Body of pancreas (tissue), 4 donors: ENCODE data around the gene NECTIN2. TPM values are rescaled to one million over a fixed set of nuclear protein-coding genes. Genes with fewer than 3 reads are reported as not detected.
A peak's percentile ranks its signal among the peaks of the same experiment; 100 is the strongest.
"Not testable (repeated sequence)": the region's sequence is repeated elsewhere in the genome, so short reads cannot be mapped to it uniquely, and the experiment has no call there.

ENCODE experiments used
- ATAC-seq: fragments of 150-250 bp; one replicate; pipeline ENCODE4 v1.9.1; 2016
- DNase-seq, 4 donors: peaks; one replicate each; pipeline ENCODE4 v3.0.0-alpha.2; 2019
- H3K27ac ChIP-seq, 4 donors: fragments of 200-600 bp; sonication (generic); 1 replicate in 3 of 4; 2 replicates in 1 of 4; pipeline versions ENCODE4 v1.5.1 to v1.6.1; 2016 to 2019; ENCODE audit warnings: mild to moderate bottlenecking in 1 of 4, mixed read lengths in 1 of 4, moderate library complexity in 1 of 4
- H3K27me3 ChIP-seq, 2 donors: fragments of 200-600 bp; sonication (generic); one replicate each; pipeline ENCODE4 v1.6.0; 2016; ENCODE audit warnings: mild to moderate bottlenecking in 1 of 2
- H3K36me3 ChIP-seq, 2 donors: fragments of 200-600 bp; sonication (generic); replicated peaks in 1 of 2; 2 replicates each; pipeline ENCODE4 v1.5.1; 2016; ENCODE audit warnings: low read depth in 2 of 2; ENCODE audit not compliant: insufficient read depth in 1 of 2
- H3K4me1 ChIP-seq: fragments of 200-600 bp; sonication (generic); one replicate; pipeline ENCODE4 v1.6.0; 2016
- H3K4me3 ChIP-seq, 2 donors: fragments of 200-600 bp; sonication (generic); 1 replicate in 1 of 2; 2 replicates in 1 of 2; pipeline ENCODE4 v1.5.1; 2016 to 2019
- H3K9me3 ChIP-seq, 3 donors: fragments of 200-600 bp; sonication (generic); 1 replicate in 2 of 3; 2 replicates in 1 of 3; pipeline ENCODE4 v1.5.1; 2016
- POLR2A ChIP-seq, 3 donors: fragments of 450-650 bp; IDR thresholded peaks; one replicate each; pipeline ENCODE4 v1.6.1; 2016; ENCODE audit warnings: antibody characterized with exemption in 3 of 3, mild to moderate bottlenecking in 2 of 3
- WGBS, 2 donors: methylation state at CpG; one replicate each; pipeline ENCODE4 v1.1.5; 2017; 5-methylcytosine and 5-hydroxymethylcytosine counted together
- intact Hi-C: fragments of 100-400 bp; cut with DNase I; formaldehyde crosslinking; loops from one replicate; pipeline ENCODE4 v1.15.1; 2023
- total RNA-seq, 2 donors: library from RNA; depleted of rRNA; stranded (reverse); fragments of >200 nt; gene quantifications; one replicate each; pipeline ENCODE4 v1.1.0, GENCODE V29; 2016
- TF ChIP-seq, protein P1 (sequence below), 7 experiments: fragments of 450-650 bp in 4 of 7; fragments of 200-600 bp in 3 of 7; sonication (generic) in 3 of 7; IDR thresholded peaks; one replicate each; pipeline ENCODE4 v1.5.1; 2016 to 2019; ENCODE audit warnings: antibody characterized with exemption in 7 of 7

NECTIN2 gene
- total RNA-seq, 2 donors from 2014 or later = 54.0 to 137 TPM

DNA sequence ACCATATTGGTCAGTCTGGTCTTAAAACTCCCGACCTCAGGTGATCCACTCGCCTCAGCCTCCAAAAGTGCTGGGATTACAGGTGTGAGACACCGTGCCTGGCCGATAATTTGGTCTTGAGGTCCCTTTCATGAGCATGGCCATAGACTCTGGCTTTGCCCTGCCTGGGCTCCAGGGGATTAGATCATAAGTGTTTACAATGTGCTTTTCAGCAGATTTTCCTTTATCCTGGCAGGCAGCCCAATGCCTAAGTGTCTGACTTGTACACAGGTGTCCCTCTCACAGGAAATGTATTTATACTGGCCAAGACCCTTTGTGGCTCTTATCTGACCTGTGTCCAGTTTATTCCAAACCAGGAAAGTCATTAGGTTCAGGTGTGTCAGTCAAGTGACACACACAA, 21.3 kb upstream of the NECTIN2 start:
- WGBS, 2 donors = 0 to 59% methylated on average over 2 to 4 of the region's 4 CpGs
- H3K4me1 ChIP-seq = peaks cover 26% of the 10 kb centered on the region
- H3K9me3 ChIP-seq = no peaks in the 10 kb centered on the region
- TF ChIP-seq, protein P1, sequence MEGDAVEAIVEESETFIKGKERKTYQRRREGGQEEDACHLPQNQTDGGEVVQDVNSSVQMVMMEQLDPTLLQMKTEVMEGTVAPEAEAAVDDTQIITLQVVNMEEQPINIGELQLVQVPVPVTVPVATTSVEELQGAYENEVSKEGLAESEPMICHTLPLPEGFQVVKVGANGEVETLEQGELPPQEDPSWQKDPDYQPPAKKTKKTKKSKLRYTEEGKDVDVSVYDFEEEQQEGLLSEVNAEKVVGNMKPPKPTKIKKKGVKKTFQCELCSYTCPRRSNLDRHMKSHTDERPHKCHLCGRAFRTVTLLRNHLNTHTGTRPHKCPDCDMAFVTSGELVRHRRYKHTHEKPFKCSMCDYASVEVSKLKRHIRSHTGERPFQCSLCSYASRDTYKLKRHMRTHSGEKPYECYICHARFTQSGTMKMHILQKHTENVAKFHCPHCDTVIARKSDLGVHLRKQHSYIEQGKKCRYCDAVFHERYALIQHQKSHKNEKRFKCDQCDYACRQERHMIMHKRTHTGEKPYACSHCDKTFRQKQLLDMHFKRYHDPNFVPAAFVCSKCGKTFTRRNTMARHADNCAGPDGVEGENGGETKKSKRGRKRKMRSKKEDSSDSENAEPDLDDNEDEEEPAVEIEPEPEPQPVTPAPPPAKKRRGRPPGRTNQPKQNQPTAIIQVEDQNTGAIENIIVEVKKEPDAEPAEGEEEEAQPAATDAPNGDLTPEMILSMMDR (IDR thresholded peaks at IDR 0.05) = no peak
- TF ChIP-seq POLR2A (IDR thresholded peaks at IDR 0.05) = no peak
- H3K36me3 ChIP-seq = no peaks in the 10 kb centered on the region
- H3K27me3 ChIP-seq = no peaks in the 10 kb centered on the region
- DNase-seq (peak; percentile 74 to 88 (median 83)), ATAC-seq (peak; percentile 86)
- intact Hi-C loops = no loop called here
- H3K27ac ChIP-seq = peak overlapping the region in 3 of 4 donors; percentile 9 to 61 (median 45)
- H3K4me3 ChIP-seq = no peak overlapping the region

DNA sequence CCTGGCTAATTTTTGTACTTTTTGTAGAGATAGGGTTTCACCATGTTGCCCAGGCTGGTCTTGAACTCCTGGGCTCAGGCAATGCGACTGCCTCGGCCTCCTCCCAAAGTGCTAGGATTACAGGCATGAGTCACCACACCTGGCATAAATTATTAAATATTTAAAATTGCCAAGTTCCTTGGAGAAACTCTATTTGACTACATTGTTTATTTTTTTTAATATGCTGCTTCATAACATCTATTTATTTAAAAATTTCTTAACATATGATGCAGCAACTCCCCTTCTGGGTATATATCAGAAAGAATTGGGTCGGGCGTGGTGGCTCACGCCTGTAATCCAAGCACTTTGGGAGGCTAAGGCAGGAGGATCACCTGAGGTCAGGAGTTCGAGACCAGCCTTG, 13.2 kb upstream of the NECTIN2 start:
- ATAC-seq, H3K27me3 ChIP-seq, DNase-seq, H3K4me3 ChIP-seq, intact Hi-C loops, H3K36me3 ChIP-seq, H3K27ac ChIP-seq, H3K9me3 ChIP-seq, H3K4me1 ChIP-seq: not testable (repeated sequence)
- 82 to 84% methylated on average over 6 of the region's 6 CpGs for WGBS, 2 donors

DNA sequence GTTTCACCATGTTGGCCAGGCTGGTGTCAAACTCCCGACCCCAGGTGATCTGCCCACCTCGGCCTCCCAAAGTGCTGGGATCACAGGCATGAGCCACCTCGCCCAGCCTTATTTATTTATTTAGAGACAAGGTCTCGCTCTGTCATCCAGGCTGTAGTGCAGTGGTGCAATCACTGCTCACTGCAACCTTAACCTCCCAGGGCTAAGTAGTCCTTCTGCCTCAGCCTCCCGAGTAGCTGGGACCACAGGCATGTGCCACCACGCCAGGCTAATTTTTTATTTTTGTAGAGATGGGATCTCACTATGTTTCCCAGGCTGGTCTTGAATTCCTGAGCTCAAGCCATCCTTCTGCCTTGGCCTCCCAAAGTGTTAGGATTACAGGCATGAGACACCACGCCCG, 11.7 kb upstream of the NECTIN2 start:
- H3K27ac ChIP-seq, H3K9me3 ChIP-seq, H3K4me3 ChIP-seq, H3K36me3 ChIP-seq, DNase-seq, H3K4me1 ChIP-seq, intact Hi-C loops, H3K27me3 ChIP-seq, ATAC-seq: not testable (repeated sequence)
- 83 to 85% methylated on average over 6 to 8 of the region's 8 CpGs for WGBS, 2 donors

DNA sequence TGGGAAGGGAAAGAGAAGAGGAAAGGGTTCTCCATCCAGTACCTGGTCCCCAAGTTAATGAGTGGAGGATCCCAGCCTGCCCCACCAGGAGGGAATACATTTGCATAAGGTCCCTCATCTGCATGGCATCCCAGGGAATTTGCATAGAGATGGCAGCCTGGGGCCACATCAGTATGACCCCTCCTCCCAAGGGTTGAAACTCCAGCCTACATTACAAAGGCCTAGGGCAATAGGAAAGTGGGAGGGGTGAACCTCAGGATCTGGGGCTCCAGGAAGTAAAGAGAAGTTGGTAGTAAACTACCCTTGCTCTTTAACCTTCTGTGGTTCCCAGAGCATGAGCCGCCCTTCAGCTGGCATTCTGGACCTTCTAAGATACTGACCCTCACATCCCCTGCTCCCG, 6.8 kb upstream of the NECTIN2 start:
- WGBS, 2 donors = 86 to 100% methylated on average over 2 of the region's 2 CpGs

DNA sequence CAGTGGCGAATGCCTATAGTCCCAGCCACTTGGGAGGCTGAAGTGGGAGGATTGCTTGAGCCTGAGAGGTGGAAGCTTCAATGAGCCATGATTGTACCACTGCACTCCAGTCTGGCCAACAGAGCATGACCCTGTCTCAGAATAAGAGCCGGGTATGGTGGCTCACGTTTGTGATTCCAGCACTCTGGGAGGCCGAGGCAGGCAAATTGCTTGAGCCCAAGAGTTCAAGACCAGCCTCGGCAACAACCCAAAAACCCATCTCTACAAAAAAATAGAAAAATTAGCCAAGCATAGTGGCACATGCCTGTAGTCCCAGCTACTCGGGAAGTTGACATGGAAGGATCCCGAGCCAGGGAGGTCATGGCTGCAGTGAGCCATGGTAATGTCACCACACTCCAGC, 5.3 kb upstream of the NECTIN2 start:
- Histone ChIP-seq H3K36me3 (no peaks in the 10 kb centered on the region), H3K9me3 (no peaks in the 10 kb centered on the region), H3K4me3 (no peak overlapping the region), H3K27ac (no peak overlapping the region), H3K27me3 (no peaks in the 10 kb centered on the region), H3K4me1 (peaks cover 17% of the 10 kb centered on the region)
- WGBS, 2 donors = 71 to 79% methylated on average over 5 to 7 of the region's 7 CpGs
- DNase-seq (no peak), ATAC-seq (no peak)
- intact Hi-C loops = loop anchor here (5.0 kb wide), 1 partner anchor 44 kb away; no protein-coding TSS in a partner anchor
- no peak for TF ChIP-seq POLR2A (IDR thresholded peaks at IDR 0.05)
- TF ChIP-seq, protein P1 (IDR thresholded peaks at IDR 0.05) = no peak

More for the DNA sequence above, 6.8 kb upstream of the NECTIN2 start:
- H3K4me3 ChIP-seq = no peak overlapping the region
- no peak overlapping the region for H3K27ac ChIP-seq
- H3K9me3 ChIP-seq = no peaks in the 10 kb centered on the region
- peaks cover 4% of the 10 kb centered on the region for H3K4me1 ChIP-seq
- TF ChIP-seq POLR2A (IDR thresholded peaks at IDR 0.05) = no peak
- TF ChIP-seq, protein P1 (IDR thresholded peaks at IDR 0.05) = no peak
- no peaks in the 10 kb centered on the region for H3K27me3 ChIP-seq
- intact Hi-C loops = no loop called here
- H3K36me3 ChIP-seq = no peaks in the 10 kb centered on the region
- no peak for ATAC-seq
- no peak for DNase-seq

DNA sequence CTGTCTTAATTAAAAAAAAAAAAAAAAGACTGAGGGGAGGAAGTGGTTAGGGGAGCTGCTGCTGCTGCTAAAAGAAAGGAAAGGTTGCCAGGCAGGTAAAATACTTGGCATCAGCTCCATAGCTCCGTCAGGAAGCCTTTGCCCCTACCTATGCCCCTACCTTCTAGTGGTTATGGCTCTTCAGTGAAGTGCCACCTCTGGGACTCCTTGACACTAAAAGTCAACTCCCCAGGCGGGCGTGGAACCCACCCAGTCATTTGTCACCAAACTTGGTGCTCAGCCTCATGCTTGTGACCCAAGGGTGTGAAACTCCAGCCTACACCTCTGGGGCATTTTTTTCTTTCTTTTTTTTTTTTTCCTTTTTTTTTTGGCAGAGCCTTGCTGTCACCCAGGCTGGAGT, 4.9 kb upstream of the NECTIN2 start:
- H3K4me1 ChIP-seq = peaks cover 17% of the 10 kb centered on the region
- H3K27me3 ChIP-seq = no peaks in the 10 kb centered on the region
- no peaks in the 10 kb centered on the region for H3K36me3 ChIP-seq
- no peak overlapping the region for H3K4me3 ChIP-seq
- TF ChIP-seq POLR2A (IDR thresholded peaks at IDR 0.05) = no peak
- TF ChIP-seq, protein P1 (IDR thresholded peaks at IDR 0.05) = no peak
- H3K27ac ChIP-seq = no peak overlapping the region
- intact Hi-C loops = loop anchor here (5.0 kb wide), 1 partner anchor 44 kb away; no protein-coding TSS in a partner anchor
- no peaks in the 10 kb centered on the region for H3K9me3 ChIP-seq
- WGBS, 2 donors = 25 to 55% methylated on average over 3 of the region's 3 CpGs
- ATAC-seq (no peak), DNase-seq (no peak)
